ENCODE data around the gene ARMC12. TPM values are rescaled to one million over a fixed set of nuclear protein-coding genes. Genes with fewer than 3 reads are reported as not detected.

ARMC12 gene
- total and polyA plus RNA-seq, 2 donors (not counting 3 experiments of a cell fraction or from before 2014, with no cell fraction given), result 0.91 to 1.9 TPM

DNA sequence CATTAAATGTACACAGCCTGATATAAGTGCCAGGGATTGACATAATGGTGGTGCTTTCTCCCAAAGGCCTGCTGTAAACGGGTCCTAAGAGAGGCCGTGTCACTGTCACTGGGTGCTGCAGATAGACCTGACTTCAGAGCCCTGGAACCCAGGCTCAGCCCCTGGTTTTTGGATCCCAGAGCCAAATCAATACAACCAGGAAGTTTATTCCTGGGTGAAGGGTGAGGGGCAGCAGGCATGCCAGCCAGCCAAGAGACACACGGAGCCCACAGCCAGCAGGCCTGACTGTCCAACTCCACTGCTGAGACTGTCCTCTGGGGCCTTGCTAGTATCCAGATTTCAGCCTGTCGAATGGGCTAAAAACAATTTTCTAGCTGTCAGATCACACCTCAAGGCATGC, 12.8 kb upstream of the ARMC12 start:
- Histone ChIP-seq H4K20me1 (replicated peaks; ENCODE audit: control insufficient read depth, extremely low read depth, insufficient read depth, low read length) (no peaks in the 10 kb centered on the region), H3K4me1 (ENCODE audit: control insufficient read depth, extremely low read depth, insufficient read depth, low read length) (peaks cover 44% of the 10 kb centered on the region), H3K36me3 (ENCODE audit: control insufficient read depth in 2 of 2, extremely low read depth in 1 of 2, insufficient read depth in 2 of 2, low read length in 2 of 2) (no peaks in the 10 kb centered on the region), H3K4me3 (replicated peaks in 1 of 3; ENCODE audit: insufficient read depth in 1 of 3, low read depth in 1 of 3, low read length in 3 of 3) (no peak overlapping the region), H3K4me2 (ENCODE audit: insufficient read depth, low read length) (no peak overlapping the region), H2AFZ (ENCODE audit: low read depth, low read length) (no peak overlapping the region), H3K79me2 (ENCODE audit: control insufficient read depth, insufficient read depth, low read length) (no peaks in the 10 kb centered on the region), H3K9me1 (replicated peaks; ENCODE audit: control insufficient read depth, extremely low read depth, insufficient read depth, low read length) (no peaks in the 10 kb centered on the region), H3K27ac (ENCODE audit: insufficient read depth, low read depth, low read length) (no peak overlapping the region), H3K9me3 (replicated peaks; ENCODE audit: control insufficient read depth, insufficient read depth, low read length) (no peaks in the 10 kb centered on the region), H3K27me3 (ENCODE audit: control insufficient read depth in 2 of 2, insufficient read depth in 2 of 2, low read length in 2 of 2) (no peaks in the 10 kb centered on the region), H3K9ac (replicated peaks; ENCODE audit: extremely low read depth, insufficient read depth, low read length) (no peak overlapping the region)
- TF ChIP-seq JUN (IDR thresholded peaks at IDR 0.05; ENCODE audit: borderline replicate concordance, insufficient read depth, insufficient read length, low read depth), result no peak
- no peak for DNase-seq (ENCODE audit: low read depth, low spot score)
- CTCF ChIA-PET, result interaction anchor here (1.1 to 1.2 kb wide), 2 partner anchors 13 to 202 kb away, joined by 4 to 7 read pairs; partner anchors contain the start of gene ARMC12
- intact Hi-C loops (cut with micrococcal nuclease) (no loop called here), dilution Hi-C loops (cut with MboI; ENCODE audit: extremely low pct_ligation_motif_present, low sequenced_read_pairs) (no loop called here)
- FAIRE-seq, result no peak
- no TSS peak for BruUV-seq (replicated peaks)
- POLR2A ChIA-PET, result no interaction called here

- H3K4me2 ChIP-seq (ENCODE audit: insufficient read depth, low read length), result no peak overlapping the region
- no peaks in the 10 kb centered on the region for H3K36me3 ChIP-seq (ENCODE audit: control insufficient read depth in 2 of 2, extremely low read depth in 1 of 2, insufficient read depth in 2 of 2, low read length in 2 of 2)
- BruUV-seq (replicated peaks), result no TSS peak
- H3K9ac ChIP-seq (replicated peaks; ENCODE audit: extremely low read depth, insufficient read depth, low read length), result no peak overlapping the region
- CTCF ChIA-PET, result interaction anchor here (1.1 to 3.8 kb wide), 3 partner anchors 12 to 202 kb away, joined by 4 to 38 read pairs (median 7); partner anchors contain the start of gene ARMC12
- H3K4me3 ChIP-seq (replicated peaks in 1 of 3; ENCODE audit: insufficient read depth in 1 of 3, low read depth in 1 of 3, low read length in 3 of 3), result no peak overlapping the region
- H3K9me1 ChIP-seq (replicated peaks; ENCODE audit: control insufficient read depth, extremely low read depth, insufficient read depth, low read length), result no peaks in the 10 kb centered on the region
- H3K27ac ChIP-seq (ENCODE audit: insufficient read depth, low read depth, low read length), result no peak overlapping the region
- H3K79me2 ChIP-seq (ENCODE audit: control insufficient read depth, insufficient read depth, low read length), result no peaks in the 10 kb centered on the region
- intact Hi-C loops (cut with micrococcal nuclease) (no loop called here), dilution Hi-C loops (cut with MboI; ENCODE audit: extremely low pct_ligation_motif_present, low sequenced_read_pairs) (no loop called here)
- no peaks in the 10 kb centered on the region for H4K20me1 ChIP-seq (replicated peaks; ENCODE audit: control insufficient read depth, extremely low read depth, insufficient read depth, low read length)
- H3K27me3 ChIP-seq (ENCODE audit: control insufficient read depth in 2 of 2, insufficient read depth in 2 of 2, low read length in 2 of 2), result no peaks in the 10 kb centered on the region
- TF ChIP-seq JUN (IDR thresholded peaks at IDR 0.05; ENCODE audit: borderline replicate concordance, insufficient read depth, insufficient read length, low read depth) (no peak), CTCF (IDR thresholded peaks at IDR 0.05; ENCODE audit: extremely low read depth in 1 of 2, insufficient read depth in 1 of 2, low read depth in 1 of 2, low read length in 2 of 2) (no peak), MYC (IDR thresholded peaks at IDR 0.05; ENCODE audit: low read depth, low read length) (no peak)
- no peak overlapping the region for H2AFZ ChIP-seq (ENCODE audit: low read depth, low read length)
- H3K4me1 ChIP-seq (ENCODE audit: control insufficient read depth, extremely low read depth, insufficient read depth, low read length), result peaks cover 40% of the 10 kb centered on the region
- no peaks in the 10 kb centered on the region for H3K9me3 ChIP-seq (replicated peaks; ENCODE audit: control insufficient read depth, insufficient read depth, low read length)
- no peak for DNase-seq (ENCODE audit: low read depth, low spot score)
- POLR2A ChIA-PET, result no interaction called here
- no peak for FAIRE-seq
Measured at GRCh38 chr6:35724471-35724870, 12.4 kb upstream of the ARMC12 start.

Measured in endothelial cell of umbilical vein (primary cell).